ENCODE measurements around the gene NTF4.

GRCh38 chr19:49020342-49020741 is 44.3 kb downstream of the NTF4 start:
- no peak for TF ChIP-seq EZH2 (IDR thresholded peaks at IDR 0.05)
- TF ChIP-seq POLR2AphosphoS5 (IDR thresholded peaks at IDR 0.05; ENCODE audit: borderline replicate concordance, low read depth, low read length): no peak
